Stimulated activated naive CD8-positive, alpha-beta T cell treated with anti-CD3 and anti-CD28 coated beads, Interleukin-15, amount 100 ng/mL, for 72 hours (primary cell): ENCODE measurements around the gene CFAP77.
"Not testable (repeated sequence)": the region's sequence is repeated elsewhere in the genome, so short reads cannot be mapped to it uniquely, and the experiment has no call there.

Source experiments
- ATAC-seq: fragments of 150-1000 bp; cut with Tn5 transposase; 2 replicates; pipeline ENCODE4 v1.10.0; 2021; ENCODE audit warnings: mild to moderate bottlenecking, moderate library complexity
- DNase-seq, 2 donors: peaks; one replicate each; pipeline ENCODE4 v3.0.0; 2021 to 2022
- H3K27ac Mint-ChIP-seq, 2 donors: one replicate each; pipeline ENCODE4 v1.8.0; 2022; ENCODE audit warnings: mild to moderate bottlenecking in 2 of 2, mixed read lengths in 2 of 2, moderate library complexity in 2 of 2
- H3K27me3 Mint-ChIP-seq: one replicate; pipeline ENCODE4 v1.8.0; 2022; ENCODE audit warnings: mixed read lengths
- H3K4me1 Mint-ChIP-seq: one replicate; pipeline ENCODE4 v1.8.0; 2022; ENCODE audit warnings: mild to moderate bottlenecking, mixed read lengths
- H3K4me3 Mint-ChIP-seq, 2 donors: one replicate each; pipeline ENCODE4 v1.8.0; 2022; ENCODE audit warnings: mild to moderate bottlenecking in 2 of 2, mixed read lengths in 2 of 2, moderate library complexity in 1 of 2
- H3K9me3 Mint-ChIP-seq, 2 donors: one replicate each; pipeline ENCODE4 v1.8.0; 2022; ENCODE audit warnings: mixed read lengths in 2 of 2

The CFAP77 gene

DNA sequence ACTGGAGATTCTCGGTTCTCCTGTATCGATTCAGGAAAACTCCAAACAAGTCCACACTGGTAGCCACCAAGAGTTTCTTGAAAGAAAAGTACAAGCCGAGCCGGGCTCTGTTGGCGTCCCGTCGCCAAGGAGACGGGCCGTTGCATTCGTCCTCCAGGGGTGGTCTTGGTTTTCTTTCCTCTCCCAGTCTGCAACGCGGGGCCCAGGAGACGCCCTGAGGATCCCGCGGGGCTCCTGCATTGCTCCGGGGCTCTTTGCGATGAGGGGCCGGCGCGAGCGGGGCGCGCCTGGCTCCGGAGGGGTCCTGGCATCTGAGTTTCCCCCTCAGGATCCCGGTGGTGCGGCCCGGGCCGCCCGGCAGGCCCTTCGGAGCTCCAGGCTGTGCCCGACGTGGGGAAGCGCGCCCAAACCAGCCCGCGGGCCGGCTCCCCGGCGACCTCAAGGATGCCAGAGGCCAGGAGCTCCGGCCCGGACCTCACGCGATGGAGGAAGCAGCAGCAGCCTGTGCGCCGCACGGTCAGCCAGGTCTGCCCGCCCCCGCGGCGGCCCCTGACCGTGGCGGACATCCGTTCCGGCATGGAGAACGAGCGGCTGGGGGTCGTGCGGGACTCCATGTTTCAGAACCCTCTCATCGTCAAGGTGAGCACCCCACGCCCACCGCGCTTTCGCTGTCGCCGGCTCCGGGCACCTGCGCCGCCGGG lies at the start of gene CFAP77:
Gene CFAP77, plus strand, starts transcription at position 384 of the 701 bp plus-strand sequence. Its CDS starts 61 bp downstream, at position 445.
- ATAC-seq (no peak), DNase-seq (peak; percentile 22 to 28)
- Mint-ChIP-seq H3K4me3 (peak within 1 kb of the TSS; percentile 72 to 76), H3K27me3 (peaks cover 54% of the 10 kb centered on the region), H3K4me1 (peaks cover 57% of the 10 kb centered on the region), H3K9me3 (no peaks in the 10 kb centered on the region), H3K27ac (no peak within 1 kb of the TSS)

DNA sequence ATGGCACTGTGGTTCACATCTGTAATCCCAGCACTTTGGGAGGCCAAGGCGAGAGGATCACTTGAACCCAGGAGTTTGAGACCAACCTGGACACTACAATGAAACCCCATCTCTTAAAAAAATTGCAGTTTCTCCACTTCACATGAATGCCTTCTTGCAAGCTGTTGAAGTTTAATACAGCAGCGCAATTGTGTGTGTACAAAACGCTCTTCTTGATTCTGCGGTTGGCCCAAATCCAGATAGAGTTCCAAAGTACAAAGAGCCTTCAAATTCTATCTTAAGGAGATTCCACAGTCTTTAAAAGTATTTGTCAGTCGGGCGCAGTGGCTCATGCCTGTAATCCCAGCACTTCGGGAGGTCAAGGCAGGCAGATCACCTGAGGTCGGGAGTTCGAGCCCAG lies 45.9 kb upstream of the CFAP77 start:
- no peak for DNase-seq

DNA sequence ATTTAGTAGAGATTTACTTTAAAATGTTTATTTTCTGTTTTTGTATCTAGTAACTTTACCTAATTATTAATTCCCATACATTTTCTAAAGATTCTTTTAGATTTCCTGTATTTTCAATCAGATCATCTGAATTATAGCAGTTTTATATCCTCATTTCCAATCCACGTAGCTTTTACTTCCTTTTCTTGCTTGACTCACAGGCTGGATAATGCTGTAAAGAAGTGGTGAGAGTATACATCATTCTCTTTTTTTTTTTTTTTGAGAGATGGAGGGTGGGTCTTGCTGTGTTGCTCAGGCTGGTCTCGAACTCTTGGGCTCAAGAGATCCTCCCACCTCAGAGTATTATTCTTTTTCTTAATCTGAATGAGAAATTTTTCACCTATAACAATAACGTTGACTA lies 44.0 kb upstream of the CFAP77 start:
- ATAC-seq (no peak), DNase-seq (no peak)
- Mint-ChIP-seq H3K27ac (no peak overlapping the region), H3K4me3 (no peak overlapping the region), H3K27me3 (no peaks in the 10 kb centered on the region), H3K4me1 (no peaks in the 10 kb centered on the region), H3K9me3 (no peaks in the 10 kb centered on the region)

More for the DNA sequence above, 45.9 kb upstream of the CFAP77 start:
- Mint-ChIP-seq H3K9me3 (no peaks in the 10 kb centered on the region), H3K4me1 (no peaks in the 10 kb centered on the region), H3K27me3 (no peaks in the 10 kb centered on the region), H3K27ac (no peak overlapping the region), H3K4me3 (no peak overlapping the region)
- no peak for ATAC-seq

DNA sequence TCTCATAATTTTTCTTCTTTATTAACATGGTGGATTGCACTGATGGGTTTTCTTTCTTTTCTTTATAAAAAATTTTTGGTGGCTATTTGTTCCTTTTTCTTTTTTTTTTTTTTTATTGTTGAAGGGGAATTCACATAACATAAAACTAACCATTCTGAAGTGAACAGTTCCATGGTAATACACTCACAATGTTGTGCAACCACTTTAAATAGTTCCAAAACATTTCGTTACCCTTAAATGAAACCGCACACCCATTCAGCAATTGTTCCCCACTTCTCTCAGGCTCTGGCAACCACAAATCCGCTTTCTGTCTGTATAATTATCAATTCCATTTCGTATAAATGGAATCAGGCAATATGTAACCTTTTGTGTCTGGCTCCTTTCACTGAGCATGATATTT lies 43.5 kb upstream of the CFAP77 start:
- H3K4me1 Mint-ChIP-seq = no peaks in the 10 kb centered on the region
- H3K27ac Mint-ChIP-seq = no peak overlapping the region
- no peaks in the 10 kb centered on the region for H3K9me3 Mint-ChIP-seq
- H3K27me3 Mint-ChIP-seq = no peaks in the 10 kb centered on the region
- DNase-seq (no peak), ATAC-seq (no peak)
- H3K4me3 Mint-ChIP-seq = no peak overlapping the region

DNA sequence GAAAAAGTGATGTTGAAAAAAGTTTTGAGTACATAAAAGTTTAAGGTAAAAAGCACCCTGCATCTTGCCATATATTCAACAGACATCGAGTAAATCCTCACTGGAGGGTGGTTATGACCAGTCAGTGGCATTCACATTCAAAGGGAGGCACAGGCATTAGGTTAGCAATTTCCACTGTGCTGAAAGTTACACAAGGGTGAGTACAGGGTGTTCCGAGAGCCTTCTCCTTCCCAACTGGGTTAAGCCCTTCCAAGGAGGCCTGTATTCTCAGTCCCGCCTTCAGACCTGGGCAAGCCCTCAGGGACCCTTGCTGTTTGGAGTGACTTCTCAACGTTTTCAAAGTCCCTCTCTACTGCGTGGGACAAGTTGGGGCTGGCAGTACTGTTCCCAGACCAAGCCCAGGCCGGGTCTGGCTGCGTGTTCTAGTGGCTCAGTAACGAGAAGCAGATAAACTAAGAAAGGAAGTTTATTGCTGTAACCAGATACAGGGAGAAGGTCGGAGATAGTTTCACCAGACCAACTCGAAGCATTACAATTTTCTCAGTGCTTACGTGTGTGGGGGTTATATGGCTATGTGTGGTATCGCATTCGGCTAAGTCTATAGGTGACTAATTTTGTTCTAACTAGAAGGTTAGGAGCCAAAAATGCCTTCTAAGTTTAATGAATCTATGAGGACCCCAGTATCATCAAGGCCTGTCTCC lies 42.2 kb upstream of the CFAP77 start:
- Mint-ChIP-seq H3K9me3 (no peaks in the 10 kb centered on the region), H3K27me3 (no peaks in the 10 kb centered on the region), H3K27ac (no peak overlapping the region), H3K4me3 (no peak overlapping the region), H3K4me1 (peaks cover 9% of the 10 kb centered on the region)
- DNase-seq = no peak
- ATAC-seq = no peak

DNA sequence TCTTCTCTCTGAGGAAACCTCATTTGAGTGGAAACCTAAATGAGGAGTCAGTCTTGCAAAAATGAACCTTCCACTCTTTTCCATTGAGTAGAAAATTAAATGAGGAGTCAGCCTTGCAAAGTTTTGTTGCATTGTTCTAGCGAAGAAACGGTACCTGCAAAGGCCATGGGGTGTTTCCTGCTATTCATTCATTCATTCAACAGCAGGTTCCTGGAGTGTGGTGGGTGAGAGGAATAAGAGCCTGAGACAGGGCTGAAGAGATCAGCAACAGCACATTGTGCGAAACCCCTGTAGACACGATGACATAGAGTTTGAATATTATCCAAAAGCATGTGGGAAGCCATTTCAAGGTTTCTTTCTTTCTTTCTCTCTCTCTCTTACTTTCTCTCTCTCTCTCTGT lies 40.6 kb upstream of the CFAP77 start:
- DNase-seq (no peak), ATAC-seq (no peak)
- H3K4me1 Mint-ChIP-seq = peaks cover 25% of the 10 kb centered on the region
- no peak overlapping the region for H3K27ac Mint-ChIP-seq
- H3K9me3 Mint-ChIP-seq = no peaks in the 10 kb centered on the region
- H3K27me3 Mint-ChIP-seq = no peaks in the 10 kb centered on the region
- H3K4me3 Mint-ChIP-seq = no peak overlapping the region

DNA sequence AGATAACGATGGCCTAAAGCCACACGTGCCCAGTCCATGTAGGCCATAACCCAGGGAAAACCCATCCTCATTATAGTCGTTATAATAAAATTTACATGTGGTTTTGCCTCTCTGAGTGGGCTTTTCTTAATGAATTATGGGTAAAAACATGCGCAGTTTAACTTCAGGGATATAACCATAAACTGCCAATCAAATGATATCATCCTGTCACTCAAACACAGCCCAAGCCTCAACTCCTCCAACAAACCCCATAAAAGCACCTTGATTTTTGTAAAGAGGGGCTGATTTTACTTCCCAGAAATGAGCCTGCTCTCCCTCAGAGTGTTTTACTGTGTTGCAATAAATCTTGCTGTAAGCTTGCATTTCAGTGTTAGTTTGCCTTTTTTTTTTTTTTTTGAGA lies 39.4 kb upstream of the CFAP77 start:
- H3K9me3 Mint-ChIP-seq = no peaks in the 10 kb centered on the region
- H3K27ac Mint-ChIP-seq = no peak overlapping the region
- no peak for DNase-seq
- ATAC-seq = no peak
- H3K4me3 Mint-ChIP-seq = no peak overlapping the region
- no peaks in the 10 kb centered on the region for H3K27me3 Mint-ChIP-seq
- peaks cover 32% of the 10 kb centered on the region for H3K4me1 Mint-ChIP-seq

DNA sequence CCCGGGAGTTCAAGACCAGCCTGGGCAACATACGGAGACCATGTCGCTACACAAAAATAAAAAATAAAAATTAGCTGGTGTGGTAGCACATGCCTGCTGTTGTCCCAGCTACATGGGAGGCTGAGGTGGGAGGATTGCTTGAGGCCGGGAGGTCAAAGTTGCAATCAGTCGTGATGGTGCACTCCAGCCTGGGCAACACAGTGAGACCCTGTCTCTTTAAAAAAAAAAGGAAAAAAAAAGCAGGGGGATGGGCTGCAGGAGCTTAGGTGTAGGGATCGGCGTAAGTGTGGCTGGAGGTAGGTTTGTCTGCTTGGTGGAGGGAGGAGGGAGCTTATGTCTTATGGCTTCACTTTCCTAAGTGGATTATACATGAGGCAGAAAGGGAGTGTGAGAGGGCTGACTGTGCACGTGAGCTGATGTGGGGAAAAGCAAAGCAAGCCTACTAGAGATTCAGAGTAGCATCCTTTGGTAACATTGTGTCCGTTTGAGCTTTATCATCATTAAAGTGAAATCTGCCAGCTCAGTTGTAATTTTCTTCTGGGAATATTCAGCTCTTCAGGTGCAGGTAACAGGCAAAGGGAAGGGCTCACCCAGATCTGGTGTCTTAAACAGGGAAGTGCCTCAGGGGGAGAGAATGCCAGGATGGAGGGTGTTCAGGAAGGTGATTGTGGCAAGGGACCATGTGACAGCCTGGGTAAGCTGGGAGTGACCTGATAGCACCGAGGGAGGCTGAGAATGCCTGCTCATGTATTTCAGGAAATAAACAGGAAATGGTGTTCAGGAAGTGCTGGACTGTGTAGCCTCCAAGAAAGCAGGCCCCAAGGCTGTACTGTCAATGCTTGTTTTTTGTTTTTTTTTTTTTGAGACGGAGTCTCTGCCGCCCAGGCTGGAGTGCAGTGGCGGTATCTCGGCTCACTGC lies 37.6 kb upstream of the CFAP77 start:
- Mint-ChIP-seq H3K27ac (peak overlapping the region; percentile 65 to 95), H3K27me3 (no peaks in the 10 kb centered on the region), H3K4me3 (peak overlapping the region; percentile 19 to 33), H3K4me1 (peaks cover 32% of the 10 kb centered on the region), H3K9me3 (no peaks in the 10 kb centered on the region)
- no peak for DNase-seq
- ATAC-seq = no peak

DNA sequence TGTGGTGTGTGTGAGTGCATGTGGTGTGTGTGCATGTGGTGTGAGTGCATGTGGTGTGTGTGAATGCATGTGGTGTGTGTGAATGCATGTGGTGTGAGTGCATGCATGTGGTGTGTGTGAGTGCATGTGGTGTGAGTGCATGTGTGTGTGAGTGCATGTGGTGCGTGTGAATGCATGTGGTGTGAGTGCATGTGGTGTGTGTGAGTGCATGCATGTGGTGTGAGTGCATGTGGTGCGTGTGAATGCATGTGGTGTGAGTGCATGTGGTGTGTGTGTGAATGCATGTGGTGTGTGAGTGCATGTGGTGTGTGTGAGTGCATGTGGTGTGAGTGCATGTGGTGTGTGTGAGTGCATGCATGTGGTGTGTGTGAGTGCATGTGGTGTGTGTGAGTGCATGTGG lies 32.2 kb upstream of the CFAP77 start:
- not testable (repeated sequence) for H3K9me3 Mint-ChIP-seq, H3K27ac Mint-ChIP-seq, ATAC-seq, DNase-seq, H3K4me3 Mint-ChIP-seq, H3K27me3 Mint-ChIP-seq
- peaks cover 35% of the 10 kb centered on the region for H3K4me1 Mint-ChIP-seq

DNA sequence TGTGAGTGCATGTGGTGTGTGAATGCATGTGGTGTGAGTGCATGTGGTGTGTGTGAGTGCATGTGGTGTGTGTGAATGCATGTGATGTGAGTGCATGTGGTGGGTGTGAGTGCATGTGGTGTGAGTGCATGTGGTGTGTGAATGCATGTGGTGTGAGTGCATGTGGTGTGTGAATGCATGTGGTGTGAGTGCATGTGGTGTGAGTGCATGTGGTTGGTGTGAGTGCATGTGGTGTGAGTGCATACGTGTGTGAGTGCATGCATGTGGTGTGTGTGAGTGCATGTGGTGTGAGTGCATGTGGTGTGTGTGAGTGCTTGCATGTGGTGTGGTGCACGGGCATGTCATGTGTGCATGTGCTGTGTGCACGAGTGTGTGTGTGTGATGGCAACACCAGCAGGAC lies 31.6 kb upstream of the CFAP77 start:
- not testable (repeated sequence) for DNase-seq, H3K4me3 Mint-ChIP-seq, H3K27me3 Mint-ChIP-seq, H3K9me3 Mint-ChIP-seq, ATAC-seq, H3K27ac Mint-ChIP-seq
- peaks cover 35% of the 10 kb centered on the region for H3K4me1 Mint-ChIP-seq

DNA sequence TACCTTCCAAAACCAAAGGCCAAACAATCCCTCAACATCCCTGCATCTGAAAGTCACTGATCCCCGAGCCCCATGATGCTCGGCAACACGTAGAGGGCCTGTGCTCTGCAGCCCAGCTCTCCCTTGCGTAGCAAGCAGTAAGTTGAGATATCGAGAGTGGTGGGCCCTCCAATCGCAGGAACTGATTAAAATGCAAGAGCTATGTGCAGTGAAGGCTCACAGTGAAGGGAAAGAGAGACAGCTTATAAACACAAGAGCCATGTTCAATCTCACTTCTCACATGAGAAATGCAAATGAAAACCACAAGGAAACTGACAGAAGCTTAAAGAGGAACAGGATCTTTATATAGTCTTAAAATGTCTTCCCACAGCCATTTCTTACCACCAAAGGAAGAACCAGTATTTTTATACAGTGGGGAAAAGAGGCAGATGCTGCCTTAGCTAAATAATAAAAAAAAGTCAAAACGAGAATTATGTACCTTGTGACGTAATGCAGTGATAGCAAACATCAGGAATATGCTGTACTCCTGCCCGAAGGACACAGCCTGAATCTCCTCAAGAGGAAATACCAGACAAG lies 28.0 kb upstream of the CFAP77 start:
- Mint-ChIP-seq H3K9me3 (no peaks in the 10 kb centered on the region), H3K4me3 (no peak overlapping the region), H3K27me3 (no peaks in the 10 kb centered on the region), H3K27ac (no peak overlapping the region), H3K4me1 (peaks cover 39% of the 10 kb centered on the region)
- ATAC-seq (no peak), DNase-seq (no peak)

DNA sequence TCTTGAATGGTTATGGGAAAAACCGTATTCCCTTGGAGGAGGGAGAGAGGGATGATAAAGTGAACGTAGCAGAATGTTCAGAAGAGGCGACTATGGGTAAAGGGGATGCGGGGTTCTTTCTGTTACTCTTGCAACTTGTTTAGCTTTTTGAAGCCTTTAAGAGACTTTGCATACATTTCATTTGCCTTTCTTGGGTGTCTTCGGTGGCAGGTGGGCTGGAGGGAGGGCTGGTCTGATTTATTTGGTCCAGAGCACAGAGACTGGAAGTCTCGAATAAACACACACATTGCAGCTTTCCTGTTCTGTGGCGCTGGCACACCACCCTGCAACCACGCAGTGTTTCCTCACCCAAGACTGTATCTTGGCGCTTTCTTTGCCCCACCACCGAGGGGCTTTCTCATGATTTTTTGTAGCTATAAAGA lies 26.5 kb upstream of the CFAP77 start:
- H3K9me3 Mint-ChIP-seq = no peaks in the 10 kb centered on the region
- no peak overlapping the region for H3K27ac Mint-ChIP-seq
- no peak for ATAC-seq
- no peak for DNase-seq
- H3K4me3 Mint-ChIP-seq = no peak overlapping the region
- no peaks in the 10 kb centered on the region for H3K27me3 Mint-ChIP-seq
- H3K4me1 Mint-ChIP-seq = peaks cover 39% of the 10 kb centered on the region

DNA sequence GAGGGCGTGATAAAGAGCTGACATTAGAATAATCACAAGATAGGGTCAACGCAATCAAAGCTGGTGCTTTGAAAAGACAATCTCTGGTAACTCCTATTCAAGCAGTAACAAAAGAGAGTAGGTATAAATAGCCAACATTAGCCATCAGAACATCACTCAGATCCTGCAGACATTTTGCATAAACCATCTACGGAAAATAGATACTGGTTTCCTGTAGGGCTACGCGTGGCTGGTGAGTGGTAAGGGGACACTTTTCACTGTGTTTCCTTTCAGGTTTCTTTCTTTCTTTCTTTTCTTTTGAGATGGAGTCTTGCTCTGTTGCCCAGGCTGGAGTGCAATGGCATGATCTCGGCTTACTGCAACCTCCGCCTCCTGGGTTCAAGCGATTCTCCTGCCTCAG lies 25.6 kb upstream of the CFAP77 start:
- H3K27me3 Mint-ChIP-seq = no peaks in the 10 kb centered on the region
- no peak overlapping the region for H3K4me3 Mint-ChIP-seq
- no peaks in the 10 kb centered on the region for H3K9me3 Mint-ChIP-seq
- ATAC-seq (no peak), DNase-seq (no peak)
- H3K4me1 Mint-ChIP-seq = peaks cover 39% of the 10 kb centered on the region
- H3K27ac Mint-ChIP-seq = no peak overlapping the region

DNA sequence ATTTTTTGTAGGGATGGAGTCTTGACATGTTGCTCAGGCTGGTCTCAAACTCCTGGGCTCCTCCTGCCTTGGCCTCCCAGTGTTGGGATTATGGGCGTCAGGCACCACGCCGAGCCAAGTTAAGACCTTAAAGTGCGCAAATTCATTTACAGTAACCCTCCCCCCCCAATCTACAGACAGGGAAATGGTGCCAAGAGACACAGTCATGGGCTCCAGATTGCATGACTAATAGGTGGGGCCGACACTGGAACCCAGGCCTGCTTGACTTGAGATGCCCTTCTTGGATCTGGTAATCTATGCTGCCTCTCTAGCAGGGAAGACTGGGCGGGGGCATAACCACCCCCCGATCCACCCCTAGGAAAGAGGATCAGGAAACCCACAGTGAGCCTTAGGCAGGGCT lies 22.9 kb upstream of the CFAP77 start:
- Mint-ChIP-seq H3K9me3 (no peaks in the 10 kb centered on the region), H3K27me3 (no peaks in the 10 kb centered on the region)

DNA sequence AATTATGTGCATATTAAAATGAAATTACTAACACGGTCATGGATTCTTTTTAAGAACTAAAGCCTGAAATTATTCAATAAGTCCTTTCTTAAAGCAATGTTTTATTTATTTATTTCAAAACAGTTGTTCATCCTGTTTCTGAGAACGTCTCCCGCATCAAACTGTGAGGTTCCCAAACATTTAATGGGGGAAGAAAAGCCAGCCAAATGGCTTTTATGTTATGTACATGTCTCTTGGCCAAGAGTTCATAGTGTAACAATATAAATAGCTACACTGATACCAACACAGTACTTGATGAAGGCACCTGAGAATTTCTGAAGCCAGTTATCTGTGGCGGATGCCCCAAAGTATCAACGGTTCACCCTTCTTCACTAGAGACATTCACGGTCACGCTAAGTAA lies 19.0 kb upstream of the CFAP77 start:
- Mint-ChIP-seq H3K9me3 (no peaks in the 10 kb centered on the region), H3K4me1 (no peaks in the 10 kb centered on the region), H3K27ac (no peak overlapping the region), H3K27me3 (no peaks in the 10 kb centered on the region), H3K4me3 (no peak overlapping the region)
- ATAC-seq = no peak
- DNase-seq = no peak

More for the DNA sequence above, 22.9 kb upstream of the CFAP77 start:
- Mint-ChIP-seq H3K4me1 (peaks cover 32% of the 10 kb centered on the region), H3K27ac (peak overlapping the region in 1 of 2 donors; percentile 21), H3K4me3 (no peak overlapping the region)
- ATAC-seq (no peak), DNase-seq (no peak)
